Hepatocyte (in vitro differentiated cells): Measurements from ENCODE around the gene TM9SF4. TPM values are rescaled to one million over a fixed set of nuclear protein-coding genes. Genes with fewer than 3 reads are reported as not detected.
"Not testable (repeated sequence)": the region's sequence is repeated elsewhere in the genome, so short reads cannot be mapped to it uniquely, and the experiment has no call there.

Source experiments
- DNase-seq: peaks from one replicate; pipeline ENCODE4 v3.0.0-alpha.2; 2016; ENCODE audit warnings: low spot score
- H2AFZ ChIP-seq: fragments of 200-600 bp; sonication (generic); 2 replicates; pipeline ENCODE4 v1.6.0; 2016; ENCODE audit warnings: antibody characterized with exemption, mild to moderate bottlenecking
- H3K27ac ChIP-seq: fragments of 200-600 bp; sonication (generic); 2 replicates; pipeline ENCODE4 v1.5.1; 2016; ENCODE audit warnings: mild to moderate bottlenecking
- H3K27me3 ChIP-seq: fragments of 200-600 bp; sonication (generic); 2 replicates; pipeline ENCODE4 v1.6.1; 2016
- H3K36me3 ChIP-seq: fragments of 200-600 bp; sonication (generic); replicated peaks from 2 replicates; pipeline ENCODE4 v1.5.1; 2016; ENCODE audit warnings: low read depth; ENCODE audit not compliant: insufficient read depth
- H3K4me1 ChIP-seq: fragments of 200-600 bp; sonication (generic); 2 replicates; pipeline ENCODE4 v1.5.1; 2016; ENCODE audit warnings: mild to moderate bottlenecking, moderate library complexity; ENCODE audit not compliant: insufficient read depth
- H3K4me2 ChIP-seq: fragments of 200-600 bp; sonication (generic); 2 replicates; pipeline ENCODE4 v1.6.0; 2016
- H3K4me3 ChIP-seq: fragments of 200-600 bp; sonication (generic); 2 replicates; pipeline ENCODE4 v1.5.1; 2016; ENCODE audit warnings: mild to moderate bottlenecking
- H3K79me2 ChIP-seq: fragments of 200-600 bp; sonication (generic); 2 replicates; pipeline ENCODE4 v1.6.0; 2017; ENCODE audit warnings: mild to moderate bottlenecking
- H3K9me2 ChIP-seq: fragments of 200-600 bp; sonication (generic); replicated peaks from 2 replicates; pipeline ENCODE4 v1.6.0; 2017; ENCODE audit warnings: mild to moderate bottlenecking; ENCODE audit not compliant: insufficient read depth
- H3K9me3 ChIP-seq: fragments of 200-600 bp; sonication (generic); 2 replicates; pipeline ENCODE4 v1.5.1; 2016; ENCODE audit warnings: low read depth, mild to moderate bottlenecking
- H4K20me1 ChIP-seq: fragments of 200-600 bp; sonication (generic); 2 replicates; pipeline ENCODE4 v1.6.0; 2016; ENCODE audit warnings: mild to moderate bottlenecking; ENCODE audit not compliant: insufficient read depth, poor library complexity, severe bottlenecking
- EZH2 ChIP-seq: fragments of 200-600 bp; sonication (generic); IDR thresholded peaks from 2 replicates; pipeline ENCODE4 v1.6.1; 2016; ENCODE audit warnings: antibody characterized with exemption, mild to moderate bottlenecking, borderline replicate concordance
- EZH2phosphoT487 ChIP-seq: fragments of 200-600 bp; sonication (generic); IDR thresholded peaks from one replicate; pipeline ENCODE4 v1.6.1; 2018; ENCODE audit warnings: antibody characterized with exemption, mild to moderate bottlenecking, low read depth, moderate library complexity; ENCODE audit not compliant: unreplicated experiment, severe bottlenecking
- WGBS: methylation state at CpG from one replicate; pipeline ENCODE4 v1.1.6; 2016; ENCODE audit warnings: low lambda C conversion rate; ENCODE audit errors: missing lambda C conversion rate; 5-methylcytosine and 5-hydroxymethylcytosine counted together
- polyA plus RNA-seq: library from polyadenylated mRNA; unstranded; fragments of >200 nt; fragmentation: Nextera tagmentation; extraction: Ambion mirVana; gene quantifications from 2 replicates; pipeline ENCODE4 v1.2.1, GENCODE V29; 2016
- total RNA-seq: library from RNA; depleted of rRNA; stranded (reverse); fragments of >200 nt; gene quantifications from 2 replicates; pipeline ENCODE4 v1.2.3, GENCODE V29; 2014
- TF ChIP-seq, protein P1 (sequence below): fragments of 200-600 bp; sonication (generic); IDR thresholded peaks from 2 replicates; pipeline ENCODE4 v1.5.1; 2016; ENCODE audit warnings: antibody characterized with exemption, mild to moderate bottlenecking; ENCODE audit not compliant: poor library complexity

The TM9SF4 gene
- total and polyA plus RNA-seq, 2 experiments from 2014 or later, result 65.3 to 86.4 TPM

- Histone ChIP-seq H3K27me3 (no peaks in the 10 kb centered on the region), H4K20me1 (peaks cover 49% of the 10 kb centered on the region), H3K4me3 (no peak overlapping the region), H3K36me3 (no peaks in the 10 kb centered on the region), H3K9me2 (no peaks in the 10 kb centered on the region), H3K79me2 (peaks cover 78% of the 10 kb centered on the region), H3K4me1 (no peaks in the 10 kb centered on the region), H3K9me3 (no peaks in the 10 kb centered on the region), H2AFZ (no peak overlapping the region), H3K4me2 (no peak overlapping the region), H3K27ac (no peak overlapping the region)
- 92% methylated on average over 2 of the region's 2 CpGs for WGBS
- DNase-seq, result no peak
- TF ChIP-seq EZH2phosphoT487, result no peak
- TF ChIP-seq, protein P1, sequence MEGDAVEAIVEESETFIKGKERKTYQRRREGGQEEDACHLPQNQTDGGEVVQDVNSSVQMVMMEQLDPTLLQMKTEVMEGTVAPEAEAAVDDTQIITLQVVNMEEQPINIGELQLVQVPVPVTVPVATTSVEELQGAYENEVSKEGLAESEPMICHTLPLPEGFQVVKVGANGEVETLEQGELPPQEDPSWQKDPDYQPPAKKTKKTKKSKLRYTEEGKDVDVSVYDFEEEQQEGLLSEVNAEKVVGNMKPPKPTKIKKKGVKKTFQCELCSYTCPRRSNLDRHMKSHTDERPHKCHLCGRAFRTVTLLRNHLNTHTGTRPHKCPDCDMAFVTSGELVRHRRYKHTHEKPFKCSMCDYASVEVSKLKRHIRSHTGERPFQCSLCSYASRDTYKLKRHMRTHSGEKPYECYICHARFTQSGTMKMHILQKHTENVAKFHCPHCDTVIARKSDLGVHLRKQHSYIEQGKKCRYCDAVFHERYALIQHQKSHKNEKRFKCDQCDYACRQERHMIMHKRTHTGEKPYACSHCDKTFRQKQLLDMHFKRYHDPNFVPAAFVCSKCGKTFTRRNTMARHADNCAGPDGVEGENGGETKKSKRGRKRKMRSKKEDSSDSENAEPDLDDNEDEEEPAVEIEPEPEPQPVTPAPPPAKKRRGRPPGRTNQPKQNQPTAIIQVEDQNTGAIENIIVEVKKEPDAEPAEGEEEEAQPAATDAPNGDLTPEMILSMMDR, result no peak
- TF ChIP-seq EZH2, result no peak
These were observed 10.2 kb downstream of the TM9SF4 start for GRCh38 chr20:32119734-32120133.

DNA sequence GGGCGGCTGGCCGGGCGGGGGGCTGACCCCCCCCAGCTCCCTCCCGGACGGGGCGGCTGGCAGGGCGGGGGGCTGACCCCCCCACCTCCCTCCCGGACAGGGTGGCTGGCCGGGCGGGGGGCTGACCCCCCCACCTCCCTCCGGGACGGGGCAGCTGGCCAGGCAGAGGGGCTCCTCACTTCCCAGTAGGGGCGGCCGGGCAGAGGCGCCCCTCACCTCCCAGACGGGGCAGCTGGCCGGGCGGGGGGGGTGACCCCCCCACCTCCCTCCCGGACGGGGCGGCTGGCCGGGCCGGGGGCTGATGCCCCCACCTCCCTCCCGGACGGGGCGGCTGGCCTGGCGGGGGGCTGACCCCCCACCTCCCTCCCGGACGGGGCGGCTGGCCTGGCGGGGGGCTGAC, 12.4 kb downstream of the TM9SF4 start:
- H2AFZ ChIP-seq, H3K4me1 ChIP-seq, H3K27ac ChIP-seq, H3K4me3 ChIP-seq, H3K4me2 ChIP-seq, H3K9me3 ChIP-seq, H3K36me3 ChIP-seq, H3K27me3 ChIP-seq, H3K9me2 ChIP-seq, DNase-seq: not testable (repeated sequence)
- Histone ChIP-seq H3K79me2 (peaks cover 73% of the 10 kb centered on the region), H4K20me1 (peaks cover 40% of the 10 kb centered on the region)
- no CpG with 5 or more reads among the region's 31 CpGs for WGBS

- Histone ChIP-seq H3K27ac (no peak overlapping the region), H3K9me2 (no peaks in the 10 kb centered on the region), H3K4me3 (no peak overlapping the region), H2AFZ (no peak overlapping the region), H3K4me1 (no peaks in the 10 kb centered on the region), H3K4me2 (no peak overlapping the region), H3K9me3 (no peaks in the 10 kb centered on the region), H4K20me1 (peaks cover 39% of the 10 kb centered on the region), H3K79me2 (peaks cover 73% of the 10 kb centered on the region), H3K27me3 (no peaks in the 10 kb centered on the region), H3K36me3 (no peaks in the 10 kb centered on the region)
- TF ChIP-seq EZH2phosphoT487 (no peak), EZH2 (no peak)
- TF ChIP-seq, protein P1, result no peak
- DNase-seq, result no peak
- WGBS, result 85% methylated on average over 3 of the region's 4 CpGs
These were observed 13.6 kb downstream of the TM9SF4 start for GRCh38 chr20:32123088-32123487.

DNA sequence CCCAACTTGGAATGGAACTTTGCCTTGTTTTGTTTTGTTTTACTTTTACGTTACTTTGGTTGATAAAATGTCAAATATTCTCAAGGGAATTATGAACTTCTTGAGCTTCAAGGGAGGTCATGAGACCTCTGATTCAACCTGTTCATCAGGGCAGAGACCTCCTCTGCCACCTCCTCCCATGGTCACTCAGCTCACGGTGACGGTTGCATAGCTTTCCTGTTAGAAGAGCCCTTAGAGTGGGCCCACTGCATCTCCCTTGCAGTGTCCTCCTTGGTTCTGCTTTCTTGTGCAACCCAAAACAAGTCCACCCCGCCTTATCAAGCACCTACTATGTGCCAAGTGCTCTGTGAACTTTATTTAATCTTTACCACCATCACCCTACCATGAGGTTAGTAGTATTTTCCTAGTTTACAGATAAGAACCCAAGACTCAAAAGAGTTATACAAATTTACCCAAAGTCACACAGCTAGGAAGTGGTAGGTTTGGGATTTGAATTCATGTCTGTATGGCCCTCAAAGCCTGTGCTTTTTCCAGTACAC, 15.5 kb downstream of the TM9SF4 start:
- Histone ChIP-seq H3K27ac (no peak overlapping the region), H3K4me3 (no peak overlapping the region), H4K20me1 (peaks cover 41% of the 10 kb centered on the region), H3K9me2 (no peaks in the 10 kb centered on the region), H3K4me2 (no peak overlapping the region), H3K4me1 (no peaks in the 10 kb centered on the region), H3K27me3 (no peaks in the 10 kb centered on the region), H3K9me3 (no peaks in the 10 kb centered on the region), H3K79me2 (peaks cover 73% of the 10 kb centered on the region), H3K36me3 (no peaks in the 10 kb centered on the region), H2AFZ (no peak overlapping the region)
- 95% methylated on average over 4 of the region's 4 CpGs for WGBS
- DNase-seq, result no peak
- TF ChIP-seq EZH2 (no peak), EZH2phosphoT487 (no peak)
- TF ChIP-seq, protein P1, result no peak
